Esophagus squamous epithelium (tissue), 4 donors: ENCODE data around the gene GGA1.

ENCODE experiments used
- CTCF ChIP-seq, 6 experiments: fragments of 450-650 bp in 4 of 6; fragments of 200-600 bp in 2 of 6; sonication (generic) in 2 of 6; IDR thresholded peaks; one replicate each; pipeline ENCODE4 v1.5.1; 2016 to 2019; ENCODE audit warnings: antibody characterized with exemption in 6 of 6, mild to moderate bottlenecking in 4 of 6, moderate library complexity in 4 of 6
- POLR2A ChIP-seq, 4 donors: fragments of 450-650 bp; IDR thresholded peaks; one replicate each; pipeline ENCODE4 v1.6.1; 2017; ENCODE audit warnings: antibody characterized with exemption in 4 of 4, mild to moderate bottlenecking in 4 of 4, moderate library complexity in 3 of 4

DNA sequence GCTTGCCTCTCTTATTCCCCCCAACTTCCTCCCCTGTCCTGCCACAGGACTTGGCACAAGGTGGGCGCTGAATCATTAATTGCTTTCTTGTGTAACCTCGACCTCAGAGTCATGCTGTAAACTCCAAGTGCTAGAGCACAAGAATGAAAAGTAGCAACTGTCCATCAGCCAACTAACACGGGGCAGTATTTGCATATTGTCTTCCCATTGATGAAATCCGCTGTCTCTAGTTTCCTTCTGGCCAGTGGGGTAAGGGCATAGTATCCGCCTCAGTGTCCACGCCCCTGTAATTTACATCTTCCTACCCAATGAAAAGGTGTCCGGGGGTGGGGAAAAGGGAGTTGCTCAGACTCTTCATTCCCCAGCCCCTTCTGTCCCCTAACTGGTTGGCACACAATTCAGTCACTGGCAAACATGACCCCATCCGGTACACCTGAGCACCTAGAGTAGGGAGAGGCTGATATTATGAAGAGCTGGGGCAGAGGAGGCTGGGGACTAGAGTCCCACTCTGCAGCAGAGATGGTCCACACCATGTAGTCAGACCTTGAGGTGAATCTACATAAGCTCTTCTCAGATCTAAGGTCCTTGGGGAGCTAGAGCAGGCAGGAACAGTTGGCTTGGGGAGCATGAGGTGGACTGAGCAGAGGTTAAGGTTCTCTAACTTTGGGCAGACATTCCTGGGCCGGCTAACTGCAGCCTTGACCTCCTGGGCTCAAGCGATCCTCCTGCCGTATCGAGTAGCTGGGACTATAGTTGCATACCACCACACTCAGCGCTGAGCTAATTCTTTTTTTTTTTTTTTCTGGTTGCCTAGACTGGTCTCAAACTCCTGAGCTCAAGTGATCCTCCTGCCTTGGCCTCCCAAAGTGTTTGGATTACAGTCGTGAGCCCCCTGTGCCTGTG is 6.8 kb upstream of the GGA1 start:
- no peak for TF ChIP-seq POLR2A (IDR thresholded peaks at IDR 0.05)
- TF ChIP-seq CTCF (IDR thresholded peaks at IDR 0.05): no peak
